NOMO-1 treated with dmso at 0.1 percent for 144 hours (cell line): ENCODE data around the gene TMEM220.
A peak's percentile ranks its signal among the peaks of the same experiment; 100 is the strongest.
"Not testable (repeated sequence)": the region's sequence is repeated elsewhere in the genome, so short reads cannot be mapped to it uniquely, and the experiment has no call there.

ENCODE experiments used
- DNase-seq: peaks from one replicate; lab custom pipeline; 2025; ENCODE audit not compliant: unreplicated experiment; lab: John Stamatoyannopoulos, UW

Gene TMEM220

GRCh38 chr17:10730247-10730646, 424 bp upstream of the TMEM220 start:
- not testable (repeated sequence) for DNase-seq

- DNase-seq: no peak
These were observed 1.4 kb downstream of the TMEM220 start for GRCh38 chr17:10728331-10728892.

GRCh38 chr17:10727192-10727591, 2.6 kb downstream of the TMEM220 start:
- DNase-seq: no peak

GRCh38 chr17:10726196-10726595, 3.6 kb downstream of the TMEM220 start:
- DNase-seq: no peak

- no peak for DNase-seq
These were observed 4.6 kb downstream of the TMEM220 start for GRCh38 chr17:10725262-10725661.

- DNase-seq: no peak
These were observed 5.2 kb downstream of the TMEM220 start for GRCh38 chr17:10724546-10725195.

- DNase-seq: no peak
These were observed 11.3 kb downstream of the TMEM220 start for GRCh38 chr17:10718547-10718946.

- no peak for DNase-seq
These were observed 13.6 kb downstream of the TMEM220 start for GRCh38 chr17:10716218-10716617.

- no peak for DNase-seq
These were observed 16.5 kb downstream of the TMEM220 start for GRCh38 chr17:10713318-10713717.

GRCh38 chr17:10705727-10706126, 24.1 kb downstream of the TMEM220 start:
- DNase-seq: no peak

- DNase-seq: no peak
These were observed 27.2 kb downstream of the TMEM220 start for GRCh38 chr17:10702574-10702973.

GRCh38 chr17:10699856-10700255, 30.0 kb downstream of the TMEM220 start:
- DNase-seq: no peak

GRCh38 chr17:10698096-10698818, 31.6 kb downstream of the TMEM220 start:
- no peak for DNase-seq

- DNase-seq: peak; percentile 90
These were observed 32.4 kb downstream of the TMEM220 start, which contains the start of the genes ADPRM and SCO1 for GRCh38 chr17:10697092-10698081. ADPRM (plus strand) TSS chr17:10697594; CDS start chr17:10704927, 7,333 bp downstream. SCO1 (minus strand) TSS chr17:10697533; CDS start chr17:10697507, 26 bp downstream.

GRCh38 chr17:10695875-10696407, 33.9 kb downstream of the TMEM220 start:
- not testable (repeated sequence) for DNase-seq

- no peak for DNase-seq
These were observed 42.3 kb downstream of the TMEM220 start for GRCh38 chr17:10687499-10687898.

- DNase-seq: no peak
These were observed 46.0 kb downstream of the TMEM220 start for GRCh38 chr17:10683853-10684252.

- no peak for DNase-seq
These were observed 47.9 kb downstream of the TMEM220 start for GRCh38 chr17:10681866-10682446.

- no peak for DNase-seq
These were observed 55.1 kb downstream of the TMEM220 start for GRCh38 chr17:10674704-10675103.

- no peak for DNase-seq
These were observed 56.5 kb downstream of the TMEM220 start for GRCh38 chr17:10673312-10673711.
